LNCAP (cell line): ENCODE results near the gene DNMBP.

Experiments used
- CTCF ChIP-seq: fragments of 450-650 bp; IDR thresholded peaks from 2 replicates; pipeline ENCODE4 v1.5.1; 2017; ENCODE audit warnings: mild to moderate bottlenecking

DNMBP gene

GRCh38 chr10:99958806-99959205 is 50.9 kb downstream of the DNMBP start:
- no peak for TF ChIP-seq CTCF

- TF ChIP-seq CTCF, result no peak
Observed at GRCh38 chr10:99958302-99958701, 51.4 kb downstream of the DNMBP start.

- TF ChIP-seq CTCF, result no peak
Observed at GRCh38 chr10:99952799-99953198, 56.9 kb downstream of the DNMBP start.

- no peak for TF ChIP-seq CTCF
Observed at GRCh38 chr10:99945263-99945662, 64.5 kb downstream of the DNMBP start.

GRCh38 chr10:99944860-99945259 is 64.9 kb downstream of the DNMBP start:
- TF ChIP-seq CTCF, result no peak

- no peak for TF ChIP-seq CTCF
Observed at GRCh38 chr10:99943908-99944307, 65.8 kb downstream of the DNMBP start.

- TF ChIP-seq CTCF, result no peak
Observed at GRCh38 chr10:99941942-99942820, 67.6 kb downstream of the DNMBP start.
